SU-DHL-6 (cell line): ENCODE results near the gene FRAT2.
A peak's percentile ranks its signal among the peaks of the same experiment; 100 is the strongest.

Experiments used
- H2AFZ ChIP-seq: fragments of 200-600 bp; sonication (generic); 2 replicates; pipeline ENCODE4 v1.6.1; 2014; ENCODE audit warnings: low read depth, mild to moderate bottlenecking, moderate library complexity, mixed read lengths, antibody characterized with exemption, low read length; ENCODE audit not compliant: severe bottlenecking
- H3F3A ChIP-seq: fragments of 200-600 bp; shearing (Covaris generic); 2 replicates; pipeline ENCODE4 v1.6.0; 2016; ENCODE audit warnings: antibody characterized with exemption, mild to moderate bottlenecking; ENCODE audit not compliant: insufficient read depth
- H3K27ac ChIP-seq: fragments of 200-600 bp; sonication (generic); 2 replicates; pipeline ENCODE4 v1.5.1; 2016; ENCODE audit warnings: low read depth, mild to moderate bottlenecking, low read length, moderate library complexity, mixed read lengths
- H3K27me3 ChIP-seq: fragments of 200-600 bp; sonication (generic), shearing (Covaris generic); 2 replicates; pipeline ENCODE4 v1.6.0; 2014; ENCODE audit warnings: mild to moderate bottlenecking, low read length
- H3K36me3 ChIP-seq: fragments of 200-600 bp; sonication (generic); 2 replicates; pipeline ENCODE4 v1.6.1; 2014; ENCODE audit warnings: mild to moderate bottlenecking, low read length, mixed read lengths
- H3K4me2 ChIP-seq: fragments of 300-600, 200-600 bp; shearing (Covaris generic), sonication (generic); 2 replicates; pipeline ENCODE4 v1.6.0; 2014; ENCODE audit warnings: low read length, low read depth, mild to moderate bottlenecking; ENCODE audit not compliant: poor library complexity, severe bottlenecking
- H3K4me3 ChIP-seq: fragments of 200-600 bp; sonication (generic); 2 replicates; pipeline ENCODE4 v1.5.1; 2014; ENCODE audit warnings: antibody characterized with exemption, low read length, mild to moderate bottlenecking, mixed read lengths; ENCODE audit not compliant: insufficient read depth, poor library complexity, severe bottlenecking
- H3K79me2 ChIP-seq: fragments of 200-600 bp; sonication (generic); 2 replicates; pipeline ENCODE4 v1.6.1; 2014; ENCODE audit warnings: mild to moderate bottlenecking, low read length, moderate library complexity; ENCODE audit not compliant: insufficient read depth
- H3K9ac ChIP-seq: fragments of 200-600 bp; sonication (generic); 2 replicates; pipeline ENCODE4 v1.7.0; 2014; ENCODE audit warnings: mild to moderate bottlenecking, low read length
- H3K9me2 ChIP-seq: fragments of 200-600 bp; sonication (generic); replicated peaks from 2 replicates; pipeline ENCODE4 v1.6.1; 2014; ENCODE audit warnings: low read length; ENCODE audit not compliant: insufficient read depth
- H3K9me3 ChIP-seq: fragments of 200-600 bp; sonication (generic); 2 replicates; pipeline ENCODE4 v1.6.1; 2014; ENCODE audit warnings: low read length, mixed read lengths; ENCODE audit not compliant: insufficient read depth
- H4K20me1 ChIP-seq: fragments of 200-600 bp; sonication (generic); 2 replicates; pipeline ENCODE4 v1.6.1; 2014; ENCODE audit warnings: low read depth, mild to moderate bottlenecking, antibody characterized with exemption, low read length, moderate library complexity, mixed read lengths
- CTCF ChIP-seq: fragments of 200-600 bp; sonication (generic); IDR thresholded peaks from one replicate; pipeline ENCODE4 v1.5.1; 2017; ENCODE audit warnings: antibody characterized with exemption, mild to moderate bottlenecking, low read length, moderate library complexity; ENCODE audit not compliant: insufficient read depth, poor library complexity, severe bottlenecking
- EZH2phosphoT487 ChIP-seq: fragments of 200-600 bp; sonication (generic), shearing (Covaris generic); conservative IDR thresholded peaks from 2 replicates; pipeline ENCODE4 v1.6.1; 2018; ENCODE audit warnings: mild to moderate bottlenecking, antibody characterized with exemption, low read length, moderate library complexity, mixed read lengths

Gene FRAT2

GRCh38 chr10:97356918-97357317 lies 22.4 kb upstream of the FRAT2 start:
- no peaks in the 10 kb centered on the region for H3K9me3 ChIP-seq
- no peaks in the 10 kb centered on the region for H4K20me1 ChIP-seq
- TF ChIP-seq CTCF (no peak), EZH2phosphoT487 (no peak)
- H3K9me2 ChIP-seq, result no peaks in the 10 kb centered on the region
- no peaks in the 10 kb centered on the region for H3F3A ChIP-seq
- H3K27me3 ChIP-seq, result no peaks in the 10 kb centered on the region
- no peaks in the 10 kb centered on the region for H3K79me2 ChIP-seq
- no peak overlapping the region for H3K27ac ChIP-seq
- H2AFZ ChIP-seq, result no peak overlapping the region
- no peak overlapping the region for H3K4me2 ChIP-seq
- H3K36me3 ChIP-seq, result no peaks in the 10 kb centered on the region
- H3K9ac ChIP-seq, result no peak overlapping the region
- no peak overlapping the region for H3K4me3 ChIP-seq

- no peaks in the 10 kb centered on the region for H3F3A ChIP-seq
- H3K9ac ChIP-seq, result no peak overlapping the region
- H3K27ac ChIP-seq, result no peak overlapping the region
- no peaks in the 10 kb centered on the region for H3K9me3 ChIP-seq
- no peaks in the 10 kb centered on the region for H3K27me3 ChIP-seq
- TF ChIP-seq EZH2phosphoT487, result no peak
- no peak for TF ChIP-seq CTCF
- H3K4me3 ChIP-seq, result no peak overlapping the region
- H2AFZ ChIP-seq, result no peak overlapping the region
- H3K9me2 ChIP-seq, result no peaks in the 10 kb centered on the region
- no peaks in the 10 kb centered on the region for H3K36me3 ChIP-seq
- no peaks in the 10 kb centered on the region for H4K20me1 ChIP-seq
- no peak overlapping the region for H3K4me2 ChIP-seq
- H3K79me2 ChIP-seq, result no peaks in the 10 kb centered on the region
These were observed 21.9 kb upstream of the FRAT2 start for GRCh38 chr10:97356318-97356914.

GRCh38 chr10:97355571-97355975 lies 21.0 kb upstream of the FRAT2 start:
- Histone ChIP-seq H3K4me3 (no peak overlapping the region), H3K9me3 (no peaks in the 10 kb centered on the region), H3K27me3 (no peaks in the 10 kb centered on the region), H3K9me2 (no peaks in the 10 kb centered on the region), H3F3A (no peaks in the 10 kb centered on the region), H4K20me1 (no peaks in the 10 kb centered on the region), H3K9ac (no peak overlapping the region), H3K79me2 (no peaks in the 10 kb centered on the region), H3K4me2 (no peak overlapping the region), H3K27ac (no peak overlapping the region), H2AFZ (no peak overlapping the region), H3K36me3 (no peaks in the 10 kb centered on the region)
- TF ChIP-seq CTCF, result peak; percentile 11
- TF ChIP-seq EZH2phosphoT487, result no peak

GRCh38 chr10:97353945-97354344 lies 19.4 kb upstream of the FRAT2 start:
- H3K27me3 ChIP-seq, result no peaks in the 10 kb centered on the region
- no peaks in the 10 kb centered on the region for H3K9me3 ChIP-seq
- H2AFZ ChIP-seq, result no peak overlapping the region
- no peak for TF ChIP-seq CTCF
- no peak for TF ChIP-seq EZH2phosphoT487
- no peaks in the 10 kb centered on the region for H3F3A ChIP-seq
- H3K4me2 ChIP-seq, result no peak overlapping the region
- no peaks in the 10 kb centered on the region for H3K79me2 ChIP-seq
- no peaks in the 10 kb centered on the region for H3K36me3 ChIP-seq
- H3K9me2 ChIP-seq, result no peaks in the 10 kb centered on the region
- H4K20me1 ChIP-seq, result no peaks in the 10 kb centered on the region
- H3K9ac ChIP-seq, result no peak overlapping the region
- no peak overlapping the region for H3K4me3 ChIP-seq
- H3K27ac ChIP-seq, result no peak overlapping the region
